Naive B cell (primary cell): Measurements from ENCODE around the gene CPLX1. TPM values are rescaled to one million over a fixed set of nuclear protein-coding genes. Genes with fewer than 3 reads are reported as not detected.
"Not testable (repeated sequence)": the region's sequence is repeated elsewhere in the genome, so short reads cannot be mapped to it uniquely, and the experiment has no call there.

Source experiments
- ATAC-seq, 2 donors: fragments of 150-1000 bp; cut with Tn5 transposase; 2 replicates each; pipeline ENCODE4 v1.10.0; 2021; ENCODE audit warnings: low read depth in 2 of 2, mild to moderate bottlenecking in 2 of 2, moderate library complexity in 2 of 2
- DNase-seq: peaks from one replicate; pipeline ENCODE4 v3.0.0; 2022
- H3K27ac Mint-ChIP-seq, 6 donors: one replicate each; pipeline ENCODE4 v1.8.0; 2020 to 2022; ENCODE audit warnings: mild to moderate bottlenecking in 6 of 6, mixed read lengths in 6 of 6, moderate library complexity in 5 of 6, inconsistent platforms in 2 of 6
- H3K27me3 Mint-ChIP-seq, 3 donors: one replicate each; pipeline ENCODE4 v1.8.0; 2021 to 2022; ENCODE audit warnings: mixed read lengths in 3 of 3, mild to moderate bottlenecking in 1 of 3
- H3K36me3 Mint-ChIP-seq, 2 donors: one replicate each; pipeline ENCODE4 v1.8.0; 2020 to 2022; ENCODE audit warnings: mixed read lengths in 2 of 2, inconsistent platforms in 1 of 2, mild to moderate bottlenecking in 1 of 2
- H3K4me1 Mint-ChIP-seq, 3 donors: one replicate each; pipeline ENCODE4 v1.8.0; 2020 to 2022; ENCODE audit warnings: mixed read lengths in 3 of 3, inconsistent platforms in 1 of 3, mild to moderate bottlenecking in 1 of 3, moderate library complexity in 1 of 3
- H3K4me3 Mint-ChIP-seq, 8 donors: one replicate each; pipeline ENCODE4 v1.8.0; 2020 to 2022; ENCODE audit warnings: mild to moderate bottlenecking in 8 of 8, mixed read lengths in 8 of 8, moderate library complexity in 8 of 8, inconsistent platforms in 2 of 8
- H3K9me3 Mint-ChIP-seq, 7 donors: one replicate each; pipeline ENCODE4 v1.8.0; 2020 to 2022; ENCODE audit warnings: mixed read lengths in 7 of 7, mild to moderate bottlenecking in 5 of 7, inconsistent platforms in 2 of 7, moderate library complexity in 1 of 7
- polyA plus RNA-seq, 6 donors: library from polyadenylated mRNA; unstranded; fragments of 300-500 nt; fragmentation: Illumina TruSeq; gene quantifications; one replicate each; pipeline ENCODE4 v1.2.3, GENCODE V29; 2021; ENCODE audit warnings: low read depth in 6 of 6

Gene CPLX1
- polyA plus RNA-seq, 6 donors from 2014 or later, result not detected

- Mint-ChIP-seq H3K4me3 (peak overlapping the region in 1 of 8 donors; percentile 47), H3K9me3 (no peaks in the 10 kb centered on the region), H3K36me3 (peaks cover 2 to 8% of the 10 kb centered on the region in 2 donors), H3K27ac (peak overlapping the region in 3 of 6 donors; percentile 3 to 26 (median 23)), H3K4me1 (peaks cover 3 to 14% (median 3%) of the 10 kb centered on the region in 3 donors), H3K27me3 (no peaks in the 10 kb centered on the region)
- no peak for ATAC-seq
- no peak for DNase-seq
These were observed 59.2 kb downstream of the CPLX1 start for GRCh38 chr4:766559-767283.

DNA sequence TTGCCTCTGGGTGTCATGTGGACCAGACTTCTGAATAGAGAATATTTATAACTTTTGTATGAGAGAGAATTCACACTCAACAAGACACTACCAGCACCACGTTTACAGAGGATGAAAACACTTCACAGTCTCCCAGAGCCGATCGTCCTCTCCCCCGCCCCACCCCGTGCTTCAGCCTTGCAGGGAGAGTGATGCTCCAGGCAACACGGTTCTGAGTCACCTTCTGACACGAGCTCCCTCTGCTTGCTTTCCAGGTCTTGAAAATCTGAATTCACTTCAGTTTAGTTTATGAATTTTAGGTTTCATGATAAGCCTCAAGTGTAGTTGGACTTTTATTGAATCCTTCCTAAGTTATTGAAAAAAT, 59.8 kb downstream of the CPLX1 start:
- peaks cover 7 to 8% of the 10 kb centered on the region in 2 donors for H3K36me3 Mint-ChIP-seq
- ATAC-seq, result no peak
- no peaks in the 10 kb centered on the region for H3K27me3 Mint-ChIP-seq
- peaks cover 0 to 14% (median 7%) of the 10 kb centered on the region in 3 donors for H3K4me1 Mint-ChIP-seq
- no peak for DNase-seq
- no peaks in the 10 kb centered on the region for H3K9me3 Mint-ChIP-seq
- H3K27ac Mint-ChIP-seq, result peak overlapping the region in 2 of 6 donors; percentile 3 to 16
- H3K4me3 Mint-ChIP-seq, result no peak overlapping the region

DNA sequence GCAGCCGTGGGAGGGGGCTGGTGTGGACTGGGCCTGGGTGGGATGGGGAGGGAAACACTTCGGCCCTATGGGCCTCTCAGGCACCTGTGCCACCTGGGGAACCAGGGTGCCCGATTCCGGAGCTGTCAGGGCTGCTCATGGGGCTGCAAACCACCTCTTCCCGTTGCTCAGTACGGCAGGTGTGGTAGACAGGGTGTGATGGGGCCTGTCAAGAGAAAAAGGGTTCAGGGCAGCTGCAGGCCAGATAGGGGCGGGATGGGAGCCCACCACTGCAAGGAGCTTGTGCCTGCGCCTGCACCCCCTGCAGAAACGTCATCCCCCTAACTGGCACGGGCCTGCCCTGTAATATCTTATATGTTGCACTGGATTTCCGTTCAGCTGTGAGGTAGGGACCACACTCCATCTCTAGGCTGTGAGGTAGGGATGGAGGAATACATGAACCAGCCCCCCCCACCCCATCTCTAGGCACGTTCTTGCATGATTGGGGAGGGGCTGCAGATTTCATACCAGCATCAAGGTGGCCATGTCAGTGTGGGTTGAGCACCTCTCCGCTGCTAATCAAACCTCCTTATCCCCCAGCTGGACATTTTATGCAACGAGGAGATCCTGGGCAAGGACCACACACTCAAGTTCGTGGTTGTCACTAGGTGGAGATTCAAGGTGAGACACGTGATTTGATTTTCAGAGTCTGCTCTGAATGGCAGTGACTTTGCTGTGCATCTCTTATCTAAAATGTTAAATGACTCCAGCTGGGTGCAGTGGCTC, 61.3 kb downstream of the CPLX1 start:
- peak overlapping the region in 3 of 6 donors; percentile 47 to 57 (median 52) for H3K27ac Mint-ChIP-seq
- peaks cover 7 to 20% (median 10%) of the 10 kb centered on the region in 3 donors for H3K4me1 Mint-ChIP-seq
- H3K36me3 Mint-ChIP-seq, result peaks cover 4 to 21% of the 10 kb centered on the region in 2 donors
- peak overlapping the region in 1 of 8 donors; percentile 23 for H3K4me3 Mint-ChIP-seq
- peaks cover 0 to 1% (median 0%) of the 10 kb centered on the region in 7 donors for H3K9me3 Mint-ChIP-seq
- no peak for DNase-seq
- no peak for ATAC-seq
- no peaks in the 10 kb centered on the region for H3K27me3 Mint-ChIP-seq

GRCh38 chr4:763922-764321, 62.0 kb downstream of the CPLX1 start:
- DNase-seq, result no peak
- no peak overlapping the region for H3K4me3 Mint-ChIP-seq
- H3K4me1 Mint-ChIP-seq, result peaks cover 7 to 20% (median 10%) of the 10 kb centered on the region in 3 donors
- H3K36me3 Mint-ChIP-seq, result peaks cover 0 to 22% of the 10 kb centered on the region in 2 donors
- no peaks in the 10 kb centered on the region for H3K27me3 Mint-ChIP-seq
- ATAC-seq, result no peak
- peaks cover 0 to 1% (median 0%) of the 10 kb centered on the region in 7 donors for H3K9me3 Mint-ChIP-seq
- H3K27ac Mint-ChIP-seq, result peak overlapping the region in 2 of 6 donors; percentile 39 to 74

GRCh38 chr4:763191-763810, 62.6 kb downstream of the CPLX1 start:
- ATAC-seq, result no peak
- Mint-ChIP-seq H3K27ac (peak overlapping the region in 2 of 6 donors; percentile 39 to 74), H3K36me3 (peaks cover 0 to 22% of the 10 kb centered on the region in 2 donors), H3K27me3 (no peaks in the 10 kb centered on the region), H3K4me1 (peaks cover 7 to 20% (median 10%) of the 10 kb centered on the region in 3 donors), H3K4me3 (peak overlapping the region in 1 of 8 donors; percentile 6), H3K9me3 (peaks cover 0 to 1% (median 0%) of the 10 kb centered on the region in 7 donors)
- DNase-seq, result no peak

- Mint-ChIP-seq H3K9me3 (peaks cover 0 to 1% (median 0%) of the 10 kb centered on the region in 7 donors), H3K27ac (peak overlapping the region in 1 of 6 donors; percentile 5), H3K4me3 (peak overlapping the region in 1 of 8 donors; percentile 35), H3K27me3 (no peaks in the 10 kb centered on the region), H3K4me1 (peaks cover 7 to 20% (median 10%) of the 10 kb centered on the region in 3 donors), H3K36me3 (peaks cover 0 to 22% of the 10 kb centered on the region in 2 donors)
- DNase-seq (no peak), ATAC-seq (no peak)
These were observed 63.4 kb downstream of the CPLX1 start for GRCh38 chr4:762211-763190.

DNA sequence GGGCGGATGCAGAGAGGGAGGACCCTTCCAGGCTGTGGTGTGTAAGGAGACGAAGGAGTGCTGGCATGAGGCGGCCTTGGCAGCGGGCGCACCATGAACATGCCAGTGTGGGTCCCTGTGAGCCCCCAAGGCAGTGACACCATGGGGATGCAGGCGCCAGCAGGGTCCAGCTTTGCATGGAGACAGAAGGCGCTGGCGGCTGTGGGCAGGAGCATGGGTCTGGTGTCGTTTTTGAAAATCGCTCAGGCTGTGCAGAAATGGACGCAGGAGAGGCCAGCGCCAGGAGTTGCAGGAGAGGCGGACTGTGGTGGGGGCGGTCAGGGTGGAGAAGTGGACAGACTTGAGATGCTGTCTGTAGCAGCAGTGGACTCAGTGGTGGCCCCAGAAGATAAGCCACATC, 64.2 kb downstream of the CPLX1 start:
- H3K9me3 Mint-ChIP-seq, result peaks cover 0 to 1% (median 0%) of the 10 kb centered on the region in 7 donors
- ATAC-seq (no peak), DNase-seq (no peak)
- no peak overlapping the region for H3K4me3 Mint-ChIP-seq
- H3K27me3 Mint-ChIP-seq, result no peaks in the 10 kb centered on the region
- peak overlapping the region in 2 of 6 donors; percentile 20 to 44 for H3K27ac Mint-ChIP-seq
- H3K36me3 Mint-ChIP-seq, result peaks cover 0 to 22% of the 10 kb centered on the region in 2 donors
- H3K4me1 Mint-ChIP-seq, result peaks cover 7 to 20% (median 10%) of the 10 kb centered on the region in 3 donors

- Mint-ChIP-seq H3K27ac (no peak overlapping the region), H3K4me1 (peaks cover 7 to 17% (median 10%) of the 10 kb centered on the region in 3 donors), H3K36me3 (peaks cover 0 to 22% of the 10 kb centered on the region in 2 donors), H3K4me3 (no peak overlapping the region), H3K27me3 (no peaks in the 10 kb centered on the region), H3K9me3 (peaks cover 0 to 1% (median 0%) of the 10 kb centered on the region in 7 donors)
- DNase-seq (no peak), ATAC-seq (no peak)
These were observed 64.8 kb downstream of the CPLX1 start for GRCh38 chr4:761086-761485.

GRCh38 chr4:760616-761015, 65.3 kb downstream of the CPLX1 start:
- H3K27ac Mint-ChIP-seq, result peak overlapping the region in 1 of 6 donors; percentile 26
- DNase-seq, result no peak
- peaks cover 0 to 1% (median 0%) of the 10 kb centered on the region in 7 donors for H3K9me3 Mint-ChIP-seq

GRCh38 chr4:759810-760209, 66.1 kb downstream of the CPLX1 start:
- not testable (repeated sequence) for DNase-seq, H3K27me3 Mint-ChIP-seq, H3K9me3 Mint-ChIP-seq, ATAC-seq
- H3K27ac Mint-ChIP-seq, result peak overlapping the region in 4 of 6 donors; percentile 50 to 93 (median 62)
- H3K36me3 Mint-ChIP-seq, result peaks cover 0 to 22% of the 10 kb centered on the region in 2 donors
- H3K4me1 Mint-ChIP-seq, result peaks cover 7 to 16% (median 11%) of the 10 kb centered on the region in 3 donors
- H3K4me3 Mint-ChIP-seq, result peak overlapping the region in 1 of 8 donors; percentile 53

More at GRCh38 chr4:760616-761015, 65.3 kb downstream of the CPLX1 start:
- Mint-ChIP-seq H3K36me3 (peaks cover 0 to 22% of the 10 kb centered on the region in 2 donors), H3K4me3 (no peak overlapping the region), H3K27me3 (no peaks in the 10 kb centered on the region), H3K4me1 (peaks cover 7 to 16% (median 10%) of the 10 kb centered on the region in 3 donors)
- no peak for ATAC-seq

DNA sequence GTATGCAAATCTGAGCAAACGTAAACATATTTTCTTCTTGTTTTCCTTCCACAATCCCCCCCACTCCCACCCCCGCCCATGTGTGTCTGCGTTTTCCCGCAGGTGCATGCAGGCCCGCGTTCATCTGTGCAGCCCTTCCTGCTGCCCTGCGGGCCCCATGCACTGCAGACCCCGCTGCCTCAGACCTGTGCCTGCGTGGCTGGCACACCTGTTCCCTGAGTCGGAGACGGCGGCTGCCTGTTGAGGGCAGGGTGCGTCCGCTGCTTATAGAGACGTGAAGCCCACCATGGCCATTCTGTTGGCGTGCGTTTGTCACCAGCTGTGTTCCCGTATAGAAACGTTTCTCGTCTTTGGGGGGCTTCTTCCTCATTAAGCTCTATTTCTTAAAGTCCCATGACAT, 68.8 kb downstream of the CPLX1 start:
- Mint-ChIP-seq H3K27ac (no peak overlapping the region), H3K4me3 (no peak overlapping the region), H3K4me1 (peaks cover 10 to 21% (median 17%) of the 10 kb centered on the region in 3 donors), H3K27me3 (no peaks in the 10 kb centered on the region), H3K36me3 (peaks cover 0 to 22% of the 10 kb centered on the region in 2 donors), H3K9me3 (peaks cover 0 to 1% (median 0%) of the 10 kb centered on the region in 7 donors)
- ATAC-seq, result no peak
- no peak for DNase-seq
